Retina (tissue), 1 donor: ENCODE measurements around the gene DDX41.

Source experiments
- DNase-seq: peaks from one replicate; pipeline ENCODE4 v3.0.0-alpha.2; 2016

DDX41 gene

GRCh38 chr5:177467436-177467835 is 49.3 kb downstream of the DDX41 start:
- DNase-seq = no peak

- DNase-seq = no peak
Measured at GRCh38 chr5:177466861-177467260, 49.9 kb downstream of the DDX41 start.

GRCh38 chr5:177465044-177465443 is 51.7 kb downstream of the DDX41 start:
- DNase-seq = no peak

- no peak for DNase-seq
Measured at GRCh38 chr5:177462021-177462670, 54.6 kb downstream of the DDX41 start.
